HG02623 (cell line): ENCODE measurements around the gene PKD1.
"Not testable (repeated sequence)": the region's sequence is repeated elsewhere in the genome, so short reads cannot be mapped to it uniquely, and the experiment has no call there.

ENCODE experiments used
- ATAC-seq: cut with Tn5 transposase; IDR thresholded peaks from one replicate; pipeline ENCODE4 v1.9.1; 2021; ENCODE audit warnings: moderate library complexity; ENCODE audit not compliant: unreplicated experiment

The PKD1 gene

DNA sequence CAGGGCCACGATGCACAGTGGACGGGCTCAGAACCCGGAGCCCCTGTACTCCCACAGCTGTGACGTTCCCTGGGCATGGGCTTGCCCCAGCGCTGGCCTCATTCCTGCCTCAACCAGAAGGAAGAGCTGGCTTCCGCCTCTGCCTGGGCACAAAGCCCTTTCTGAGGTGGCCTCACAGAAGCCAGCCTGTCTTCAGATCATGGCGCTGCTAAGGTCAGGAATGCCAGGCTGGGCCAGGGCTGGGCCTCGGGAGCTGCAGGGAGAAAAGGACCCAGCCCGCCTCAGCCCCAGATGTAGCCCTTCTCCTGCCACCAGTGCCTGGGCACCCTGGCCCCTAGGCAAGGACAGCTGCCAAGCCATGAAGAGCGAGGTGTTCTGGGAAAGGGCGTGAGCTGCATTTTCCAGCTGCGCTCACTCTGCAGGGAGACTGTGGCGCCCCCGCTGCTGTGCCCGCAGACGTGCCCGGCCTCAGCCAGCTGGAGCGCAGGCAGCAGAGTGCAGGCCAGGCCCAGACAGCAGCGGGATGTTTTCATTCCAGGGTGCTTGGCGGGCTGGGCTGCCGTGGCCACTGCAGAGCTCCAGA lies 9.4 kb downstream of the PKD1 start:
- ATAC-seq = not testable (repeated sequence)

DNA sequence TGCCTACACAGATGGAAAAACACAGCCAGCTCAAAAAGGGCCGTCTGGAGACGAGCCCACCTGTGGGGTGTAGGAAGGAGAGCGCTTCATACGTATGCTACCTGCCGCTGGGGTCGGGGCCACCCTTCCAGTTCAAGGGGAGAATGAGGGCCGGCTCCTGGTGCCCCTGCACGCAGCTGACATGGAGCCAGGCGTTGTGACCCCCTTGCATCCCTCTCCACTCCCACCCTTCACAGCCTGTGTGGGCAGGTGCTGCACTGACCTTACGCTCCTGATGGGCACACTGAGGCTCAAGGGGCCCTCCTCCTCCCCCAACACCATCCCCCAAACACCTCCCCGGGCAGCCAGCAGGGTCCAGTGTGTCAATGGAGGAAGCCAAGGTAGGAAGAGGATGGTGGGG lies 10.1 kb downstream of the PKD1 start:
- ATAC-seq = not testable (repeated sequence)

DNA sequence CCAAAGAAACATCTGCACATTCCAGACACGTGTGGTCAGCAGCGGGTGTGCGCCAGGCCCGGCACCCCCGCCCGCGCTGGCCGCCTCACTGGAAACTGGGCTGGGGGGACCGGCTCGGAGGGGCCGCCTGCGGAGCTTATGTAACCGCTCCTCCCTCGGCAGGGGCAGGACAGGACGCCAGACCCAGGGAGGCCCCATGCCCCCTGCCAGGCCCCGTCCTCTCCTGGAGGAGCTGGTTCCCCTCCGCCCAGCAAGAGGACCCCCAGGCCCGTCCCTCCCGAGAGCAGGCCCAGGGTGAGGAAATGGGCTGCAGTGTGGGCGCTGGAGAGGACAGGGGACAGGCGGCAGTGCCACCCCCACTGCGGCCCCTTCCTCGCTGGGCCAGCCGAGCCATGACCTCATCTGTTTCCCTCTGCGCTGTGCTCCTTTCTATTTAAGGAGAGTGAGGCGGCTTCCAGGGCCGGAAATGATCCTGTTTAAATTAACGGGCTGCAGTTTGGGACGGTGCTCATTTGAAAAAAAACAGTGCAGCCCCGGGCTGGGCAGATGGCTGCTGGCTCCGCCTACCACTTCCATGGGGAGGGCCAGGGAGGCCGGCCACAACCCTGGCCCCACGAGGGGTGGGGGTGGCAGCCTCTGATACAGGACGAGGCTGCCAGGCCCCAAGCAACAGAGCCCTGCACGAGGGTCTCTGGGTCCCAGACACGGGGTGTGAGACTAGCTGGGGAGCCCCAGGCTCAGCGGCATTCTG lies 10.8 kb downstream of the PKD1 start:
- ATAC-seq = not testable (repeated sequence)

DNA sequence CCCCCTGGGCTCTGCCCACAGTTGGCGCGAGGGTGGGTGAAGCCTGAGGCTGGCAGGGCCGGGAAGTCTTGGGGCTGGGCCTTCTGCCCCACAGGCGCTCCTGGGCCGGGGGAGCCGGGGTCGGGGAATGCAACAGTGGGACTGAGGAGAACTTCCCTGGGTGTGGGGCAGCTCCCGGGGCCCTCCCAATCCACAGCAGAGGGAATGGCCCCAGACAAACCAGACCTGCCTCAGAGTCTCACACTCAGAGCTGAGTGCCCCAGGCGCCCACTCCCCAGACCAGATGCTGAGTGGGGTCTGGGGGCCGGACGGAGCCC lies 11.4 kb downstream of the PKD1 start:
- ATAC-seq = not testable (repeated sequence)

DNA sequence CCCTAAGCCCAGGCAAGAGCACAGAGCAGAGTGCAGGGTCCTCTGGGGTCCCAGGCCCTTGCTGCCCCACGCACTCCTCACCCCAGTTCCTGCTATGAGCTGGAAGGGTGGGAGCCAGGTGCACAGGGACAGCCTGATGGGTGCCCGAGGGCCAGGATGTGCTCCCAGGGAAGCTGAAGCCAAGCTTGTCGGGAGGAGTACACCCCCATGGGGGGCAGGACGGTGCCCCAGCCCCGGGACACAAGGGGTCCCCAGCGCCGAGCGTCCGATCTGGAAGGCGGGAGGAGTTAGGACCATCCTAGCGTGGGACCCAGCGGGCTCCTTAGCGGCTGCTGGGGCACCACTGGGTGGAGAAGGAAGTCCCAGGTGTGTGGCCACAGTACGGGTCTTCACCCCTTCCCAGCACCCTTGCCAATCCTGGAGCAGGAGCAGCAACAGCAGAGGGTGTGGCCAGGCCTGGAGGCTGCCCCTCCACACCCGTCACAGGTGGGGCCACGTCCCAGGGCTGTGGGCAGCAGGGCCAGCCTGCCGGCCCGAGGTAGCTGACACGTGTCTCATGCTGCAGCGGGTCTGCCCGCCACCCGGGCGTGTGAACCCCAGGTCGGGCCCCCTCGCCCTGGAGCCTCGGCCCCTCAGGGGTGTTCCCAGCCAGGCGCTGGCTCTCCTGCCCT lies 11.9 kb downstream of the PKD1 start:
- ATAC-seq = not testable (repeated sequence)

DNA sequence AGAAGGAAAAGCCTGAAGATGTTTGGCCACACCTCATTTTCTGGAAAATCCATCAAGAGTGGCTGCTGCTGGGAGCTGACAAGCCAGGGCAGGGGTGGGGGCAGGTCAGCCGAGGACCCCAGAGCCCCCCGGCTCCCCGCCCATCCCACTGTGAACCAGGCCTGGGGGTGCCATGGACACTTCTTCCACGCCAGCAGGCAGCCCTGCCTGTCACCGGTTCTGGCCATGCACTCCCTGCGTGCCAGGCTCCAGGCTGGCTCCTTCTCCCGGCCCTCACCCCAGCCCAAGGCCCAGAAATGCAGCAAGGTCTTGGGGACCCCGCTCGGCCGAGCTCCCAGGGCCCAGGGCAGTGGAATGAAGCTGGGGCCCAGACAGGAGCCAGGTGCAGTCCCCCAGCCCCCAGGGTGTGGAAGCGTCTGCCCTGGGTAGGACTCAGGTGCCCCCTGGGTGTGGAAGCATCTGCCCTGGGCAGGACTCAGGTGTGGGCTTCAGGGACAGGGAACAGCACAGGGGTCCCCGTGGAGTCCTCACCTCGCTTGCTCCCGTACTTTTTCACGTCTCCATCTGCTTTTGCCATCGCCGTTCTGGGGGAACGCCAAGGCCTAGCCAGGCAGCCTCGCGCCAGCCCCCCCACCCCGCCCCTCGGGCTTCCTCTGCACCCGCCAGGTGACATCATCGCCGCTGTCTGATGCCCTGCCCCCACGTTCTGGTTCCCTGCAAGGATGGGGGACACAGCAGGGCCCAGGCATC lies 12.6 kb downstream of the PKD1 start:
- ATAC-seq = not testable (repeated sequence)

DNA sequence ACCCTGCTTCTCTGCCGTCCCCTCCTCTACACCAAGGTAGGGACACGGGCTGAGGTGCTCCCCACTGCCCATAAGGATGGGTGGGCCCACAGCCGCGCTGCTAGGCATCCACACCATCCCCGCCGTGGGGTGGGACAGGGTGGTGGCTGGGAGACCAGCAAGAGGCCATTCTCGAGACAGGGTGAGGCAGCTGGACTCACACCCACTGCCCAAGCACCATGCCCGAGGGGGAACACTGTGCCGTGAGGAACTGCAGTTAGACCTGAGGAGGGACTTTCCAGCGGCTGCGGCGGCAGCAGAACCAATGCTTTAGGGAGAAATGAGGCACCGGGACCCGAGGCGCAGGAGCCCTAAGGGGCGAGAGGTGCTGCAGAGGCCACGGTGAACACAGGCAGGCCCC lies 13.3 kb downstream of the PKD1 start:
- no peak for ATAC-seq

DNA sequence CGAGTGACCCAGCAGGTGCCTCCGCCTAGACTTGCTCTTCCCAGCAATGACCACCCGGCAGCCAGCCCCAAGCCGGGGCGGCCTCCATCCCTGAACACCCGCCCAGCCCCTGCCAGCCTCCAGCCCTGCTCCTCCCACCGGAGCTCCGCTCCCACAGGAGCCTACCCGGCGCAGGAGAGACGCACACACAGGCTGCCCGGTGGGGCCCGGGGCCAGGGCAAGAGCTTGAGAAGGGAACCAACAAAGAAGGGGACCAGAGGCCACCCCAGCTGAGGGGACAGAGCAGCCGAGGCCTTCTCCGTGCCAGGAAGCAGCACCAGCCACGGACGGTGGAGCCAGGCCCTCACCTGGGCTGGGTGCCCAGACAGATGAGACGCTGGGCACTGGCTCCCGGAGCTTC lies 13.8 kb downstream of the PKD1 start:
- no peak for ATAC-seq

DNA sequence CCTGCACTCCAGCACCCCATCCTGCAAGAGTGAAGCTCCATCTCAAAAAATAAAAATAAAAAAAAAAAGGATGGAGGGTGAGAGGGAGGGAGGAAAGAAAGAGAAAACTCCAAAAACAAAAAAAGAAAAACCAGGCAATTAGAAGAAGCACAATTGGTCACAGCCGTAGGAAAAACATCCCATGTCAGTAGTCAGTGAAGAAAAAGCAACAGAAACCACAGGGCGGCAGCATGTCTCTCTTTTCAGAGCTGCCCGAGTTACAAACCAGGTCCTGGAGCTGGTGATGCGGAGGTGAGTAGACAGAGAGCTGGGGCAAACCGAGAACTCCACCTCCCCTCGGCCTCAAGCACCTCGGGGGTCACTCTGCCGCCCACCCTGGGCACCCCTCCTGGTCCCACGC lies 14.4 kb downstream of the PKD1 start:
- not testable (repeated sequence) for ATAC-seq

DNA sequence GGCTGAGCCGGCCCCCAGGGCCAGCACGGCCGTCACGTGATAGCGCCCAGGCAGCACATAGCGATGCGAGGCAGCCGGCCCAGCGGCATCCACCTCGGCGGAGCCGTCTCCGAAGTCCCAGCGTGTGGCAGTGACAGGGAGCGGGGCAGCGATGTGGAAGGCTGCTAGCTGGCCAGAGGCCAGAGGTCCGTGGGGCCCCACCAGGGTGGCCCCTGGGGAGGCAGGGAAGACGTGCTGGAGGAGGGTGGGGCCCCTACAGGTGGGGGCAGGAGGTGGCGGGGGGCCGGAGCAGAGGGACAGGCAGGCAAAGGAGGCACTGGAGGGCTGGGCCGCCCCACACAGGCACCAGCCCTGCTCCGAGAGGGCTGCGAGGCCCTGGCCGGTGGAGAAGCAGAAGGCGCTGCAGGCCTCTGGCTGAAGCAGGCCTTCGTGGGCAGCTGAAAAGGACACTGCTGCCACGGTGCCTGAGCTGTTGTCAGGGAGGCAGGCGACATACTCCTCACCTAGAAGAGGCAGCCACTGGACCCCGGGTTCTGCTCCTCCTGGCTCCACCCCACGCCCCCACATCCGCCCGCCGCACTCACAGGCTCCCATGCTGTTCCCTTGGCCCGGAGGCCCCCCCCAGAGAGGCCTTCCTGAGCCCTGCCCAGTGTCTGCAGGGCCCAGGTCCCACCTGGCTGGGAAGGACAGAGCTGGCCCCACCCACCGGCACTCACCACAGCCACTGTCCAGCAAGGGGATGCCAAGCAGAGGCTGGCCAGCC lies 17.6 kb downstream of the PKD1 start:
- not testable (repeated sequence) for ATAC-seq

DNA sequence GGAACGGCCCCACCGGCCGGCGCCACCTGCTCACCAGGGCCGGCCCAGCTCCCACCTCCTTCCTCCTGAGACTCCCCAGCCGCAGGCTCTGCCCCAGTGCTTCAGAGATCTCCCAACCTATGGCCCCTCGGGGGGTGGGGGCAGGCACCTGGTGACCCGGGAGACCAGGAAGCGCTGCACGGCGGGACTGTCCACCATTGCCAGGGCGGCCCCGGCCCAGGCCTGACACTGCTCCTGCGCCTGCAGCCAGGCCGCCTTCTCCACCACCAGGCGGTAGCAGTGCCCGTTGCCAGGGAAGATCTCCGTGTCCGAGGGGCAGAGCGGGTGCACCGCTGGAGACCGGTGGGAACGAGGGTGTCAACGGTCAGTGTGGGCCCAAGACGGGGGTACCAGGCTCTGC lies 18.4 kb downstream of the PKD1 start:
- ATAC-seq = not testable (repeated sequence)

DNA sequence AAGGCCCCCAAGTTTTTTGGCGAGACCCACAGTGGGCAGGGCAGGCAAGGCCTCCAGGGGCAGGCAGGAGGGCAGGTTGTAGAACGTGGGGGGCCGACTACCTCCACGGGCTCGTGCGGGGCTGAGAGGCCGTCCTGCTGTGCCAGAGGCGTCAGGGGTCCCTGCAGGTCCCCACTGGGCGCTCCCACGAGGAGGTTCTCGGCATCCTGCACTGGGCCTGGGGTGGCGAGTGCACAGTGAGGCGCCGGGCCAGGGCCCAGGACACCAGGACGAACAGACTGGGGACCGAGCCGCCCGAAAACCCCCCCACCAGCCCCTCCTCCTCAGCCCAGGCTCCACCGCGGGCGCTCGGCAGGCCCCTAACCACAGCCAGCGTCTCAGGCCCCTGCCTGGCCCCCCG lies 19.3 kb downstream of the PKD1 start:
- not testable (repeated sequence) for ATAC-seq

DNA sequence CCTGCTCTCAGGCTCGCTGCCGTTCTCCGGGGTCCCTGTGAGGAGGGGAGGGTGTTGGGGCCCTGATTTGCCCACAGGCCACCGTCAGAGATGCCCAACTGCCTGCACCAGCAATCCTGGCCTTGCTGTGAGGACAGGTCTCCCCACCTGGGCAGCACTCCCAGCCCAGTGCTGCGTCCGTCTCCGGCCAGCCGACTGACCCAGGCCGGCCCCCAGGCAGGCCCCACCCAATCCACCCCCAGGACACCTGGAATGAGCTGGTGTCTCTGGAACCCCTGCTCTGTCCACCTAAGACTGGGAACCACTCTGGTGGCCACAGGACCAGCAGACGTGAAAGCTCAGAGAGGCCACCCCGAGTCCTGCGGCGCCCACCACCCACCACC lies 20.1 kb downstream of the PKD1 start:
- no peak for ATAC-seq

DNA sequence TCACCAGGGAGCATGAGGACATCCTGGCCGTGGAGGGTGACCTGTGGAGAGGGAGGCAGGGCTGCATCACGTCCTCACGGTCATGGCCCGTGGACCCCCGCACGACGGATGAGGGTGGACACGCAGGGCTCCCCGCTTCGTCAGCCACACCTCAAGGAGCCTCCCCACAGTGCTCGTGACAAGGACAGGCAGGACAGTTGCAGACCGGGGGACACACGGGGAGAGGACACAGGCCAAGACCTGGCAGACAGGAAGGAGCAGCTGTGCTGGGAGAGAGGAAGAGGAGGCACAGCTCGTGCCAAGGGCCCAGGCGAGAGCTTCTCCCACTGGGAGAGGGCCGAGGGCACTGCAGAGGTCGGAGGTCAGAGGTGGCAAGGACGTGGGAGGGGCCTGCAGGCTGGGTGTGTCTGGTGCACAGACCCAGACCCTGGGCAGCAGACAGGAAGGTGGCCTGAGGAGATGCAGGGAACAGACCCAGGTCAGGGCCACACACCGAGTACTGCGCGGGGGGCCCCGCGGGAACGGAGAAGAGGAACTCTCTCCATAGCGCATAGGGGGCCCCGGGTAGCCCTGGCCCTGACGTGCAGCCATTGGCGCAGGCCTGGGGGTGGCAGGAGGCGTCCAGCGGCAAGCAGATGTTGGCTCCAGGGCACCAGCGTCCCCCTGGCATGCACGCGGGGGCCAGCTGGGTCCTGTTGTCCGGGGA lies 20.7 kb downstream of the PKD1 start:
- not testable (repeated sequence) for ATAC-seq

DNA sequence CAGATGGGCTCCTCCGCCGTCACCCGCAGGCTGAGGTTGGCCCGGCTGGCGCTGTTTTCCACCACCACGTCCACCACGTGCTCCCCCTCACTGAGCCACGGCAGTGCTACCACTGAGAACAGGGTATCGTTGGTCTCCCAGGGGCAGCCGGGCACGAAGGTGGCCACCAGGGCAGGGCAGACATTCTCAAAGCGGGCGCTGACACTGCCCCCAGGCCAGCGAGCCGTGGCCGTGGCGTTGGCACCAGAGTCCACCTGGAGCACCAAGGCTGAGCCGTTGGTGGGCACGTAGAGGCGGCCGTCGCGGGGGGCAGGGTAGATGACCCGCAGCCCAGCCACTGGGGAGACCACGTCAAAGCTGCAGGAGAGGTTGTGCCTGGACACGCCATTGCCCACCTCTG lies 21.5 kb downstream of the PKD1 start:
- ATAC-seq = not testable (repeated sequence)

DNA sequence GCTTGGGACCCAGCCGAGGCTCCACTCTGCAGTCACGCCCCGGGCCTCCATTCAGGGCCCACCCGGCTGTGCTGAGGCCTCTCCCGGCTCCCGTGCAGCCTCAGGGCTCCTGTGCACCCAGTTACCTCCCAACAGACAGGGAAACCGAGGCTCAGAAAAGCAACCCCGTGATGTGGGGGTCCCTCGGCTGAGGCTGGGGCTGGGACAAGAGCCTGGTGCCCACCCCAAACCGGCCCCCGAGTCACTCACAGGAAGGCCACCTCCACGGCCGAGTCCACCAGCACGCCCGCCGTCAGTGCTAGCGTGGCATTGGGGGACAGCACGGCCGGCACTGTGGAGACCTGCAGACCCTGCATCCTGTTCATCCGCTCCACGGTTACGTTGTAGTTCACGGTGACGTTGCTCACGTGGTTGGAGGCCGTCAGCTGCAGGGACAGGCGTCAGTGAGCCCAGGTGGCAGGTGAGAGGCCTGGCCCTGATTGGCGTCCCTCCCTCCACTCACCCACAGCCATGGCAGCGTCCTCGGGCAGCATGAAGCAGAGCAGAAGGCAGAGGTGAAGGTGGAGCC lies 23.1 kb downstream of the PKD1 start:
- not testable (repeated sequence) for ATAC-seq

DNA sequence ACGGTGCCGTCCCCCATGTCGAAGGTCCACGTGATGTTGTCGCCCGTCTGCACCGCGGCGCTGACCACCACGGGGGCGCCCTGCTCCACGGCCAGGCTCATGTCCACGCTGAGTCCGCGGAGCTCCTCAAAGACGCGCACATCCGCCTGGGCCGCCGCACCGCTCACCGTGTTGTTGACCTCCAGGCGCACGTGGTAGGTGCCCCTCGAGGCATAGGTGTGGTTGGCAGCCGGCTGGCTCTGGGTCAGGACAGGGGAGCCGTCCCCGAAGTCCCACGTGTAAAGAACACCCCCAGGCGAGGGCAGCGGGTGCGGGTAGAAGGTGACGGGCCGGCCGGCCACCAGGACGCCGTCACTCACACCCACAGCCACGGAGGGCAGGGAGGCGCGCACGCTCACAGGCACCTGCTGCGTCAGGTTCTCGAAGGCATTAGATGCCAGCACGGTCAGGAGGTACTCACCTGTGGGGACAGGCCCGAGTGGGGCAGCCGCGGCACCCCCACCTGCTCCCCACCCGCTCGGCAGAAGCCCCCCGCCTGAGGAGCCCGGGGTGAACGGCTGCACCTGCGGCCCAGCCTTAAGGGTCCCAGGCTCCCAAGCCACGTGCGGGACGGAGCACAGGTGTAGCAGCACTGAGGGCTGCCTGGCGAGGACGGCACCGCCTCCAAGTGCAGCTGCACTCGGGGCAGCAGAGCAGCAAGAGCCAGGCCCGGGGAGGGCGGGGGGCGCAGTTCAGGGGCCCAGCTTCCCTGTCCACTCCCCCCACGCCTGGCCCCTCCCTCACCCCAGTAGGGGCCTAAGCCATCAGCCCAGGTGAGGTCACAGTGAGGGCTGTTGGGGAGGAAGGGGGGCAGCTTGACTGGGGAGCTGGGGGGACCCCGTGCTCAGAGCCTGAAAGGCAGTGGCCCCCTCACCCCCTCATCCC lies 24.0 kb downstream of the PKD1 start:
- not testable (repeated sequence) for ATAC-seq

DNA sequence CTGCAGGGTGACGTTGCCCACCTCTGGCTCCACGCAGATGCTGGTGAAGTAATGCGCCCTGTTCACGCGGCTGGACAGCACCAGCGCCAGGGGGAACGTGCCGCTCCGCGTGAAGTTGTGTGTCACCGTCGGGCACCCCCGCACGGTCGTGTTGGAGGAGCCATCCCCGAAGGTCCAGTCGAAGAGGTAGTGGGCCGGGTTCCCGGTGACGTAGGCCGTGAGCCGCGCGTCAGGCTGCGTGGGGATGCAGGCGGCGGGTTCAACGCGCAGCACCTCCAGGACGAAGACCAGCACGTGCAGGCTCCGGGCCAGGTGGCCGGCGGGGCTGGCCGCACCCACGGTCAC lies 24.7 kb downstream of the PKD1 start:
- ATAC-seq = not testable (repeated sequence)
